Stomach smooth muscle (tissue), 2 donors: ENCODE data around the gene TANC1.

Source experiments
- H3K27ac ChIP-seq: one replicate; pipeline ENCODE4 v1.7.0; 2013; ENCODE audit warnings: mild to moderate bottlenecking, low read length, inconsistent platforms
- H3K27me3 ChIP-seq, 2 donors: one replicate each; pipeline ENCODE4 v1.7.0; 2013; ENCODE audit warnings: low read length in 2 of 2; ENCODE audit not compliant: insufficient read depth in 2 of 2, control insufficient read depth in 1 of 2
- H3K36me3 ChIP-seq, 2 donors: one replicate each; pipeline ENCODE4 v1.7.0; 2013; ENCODE audit warnings: low read length in 2 of 2; ENCODE audit not compliant: control insufficient read depth in 2 of 2, insufficient read depth in 2 of 2
- H3K4me1 ChIP-seq: one replicate; pipeline ENCODE4 v1.7.0; 2013; ENCODE audit warnings: low read length; ENCODE audit not compliant: control insufficient read depth, insufficient read depth
- H3K4me3 ChIP-seq, 2 donors: one replicate each; pipeline ENCODE4 v1.7.0; 2013; ENCODE audit warnings: low read length in 2 of 2
- H3K9ac ChIP-seq, 2 donors: one replicate each; pipeline ENCODE4 v1.7.0; 2013; ENCODE audit warnings: low read length in 2 of 2, mild to moderate bottlenecking in 1 of 2
- H3K9me3 ChIP-seq, 2 donors: one replicate each; pipeline ENCODE4 v1.7.0; 2013; ENCODE audit warnings: low read length in 2 of 2; ENCODE audit not compliant: control insufficient read depth in 2 of 2
- donor health status: healthy.
- donor health status: Pancreatic carcinoma.

Gene TANC1

DNA sequence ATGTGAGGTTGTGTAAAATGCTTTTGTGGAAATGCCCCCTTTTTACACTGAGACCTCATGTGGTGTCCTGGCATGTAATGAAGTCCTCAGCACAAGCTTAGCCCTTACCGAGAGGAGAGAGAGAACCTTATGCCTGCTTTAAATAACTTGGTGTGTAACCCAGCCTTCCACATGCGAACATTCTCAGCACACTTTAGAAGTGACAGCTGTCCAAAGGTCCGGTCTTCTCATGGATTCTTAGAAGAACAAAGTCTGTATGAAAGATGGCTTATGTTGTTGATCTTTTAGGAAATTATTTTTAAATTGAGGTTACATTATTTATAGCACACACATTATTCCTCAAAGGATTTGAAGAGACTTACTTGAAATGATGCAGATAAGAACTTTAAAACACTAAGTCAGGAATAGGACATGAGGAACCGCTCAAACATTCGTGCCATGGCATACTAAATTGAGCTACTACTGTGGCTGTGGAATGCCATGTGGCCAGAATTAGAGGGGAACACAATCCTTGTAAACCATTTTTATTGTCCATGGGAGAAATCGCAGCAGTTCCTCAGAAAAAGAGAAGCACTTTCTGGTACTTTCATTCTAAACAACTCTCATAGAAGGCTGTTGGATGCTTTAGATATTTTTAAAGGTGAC is 238.4 kb downstream of the TANC1 start:
- Histone ChIP-seq H3K4me3 (no peak overlapping the region), H3K36me3 (peaks cover 3 to 15% of the 10 kb centered on the region in 2 donors), H3K4me1 (peaks cover 13% of the 10 kb centered on the region), H3K9ac (no peak overlapping the region), H3K27ac (no peak overlapping the region), H3K9me3 (no peaks in the 10 kb centered on the region), H3K27me3 (no peaks in the 10 kb centered on the region)

- H3K36me3 ChIP-seq: peaks cover 3 to 19% of the 10 kb centered on the region in 2 donors
- H3K9ac ChIP-seq: no peak overlapping the region
- H3K9me3 ChIP-seq: no peaks in the 10 kb centered on the region
- H3K27me3 ChIP-seq: no peaks in the 10 kb centered on the region
- H3K27ac ChIP-seq: no peak overlapping the region
- H3K4me1 ChIP-seq: peaks cover 2% of the 10 kb centered on the region
- H3K4me3 ChIP-seq: no peak overlapping the region
Measured at GRCh38 chr2:159208438-159208837, 240.0 kb downstream of the TANC1 start.

- no peak overlapping the region for H3K4me3 ChIP-seq
- H3K27me3 ChIP-seq: no peaks in the 10 kb centered on the region
- peaks cover 8 to 24% of the 10 kb centered on the region in 2 donors for H3K36me3 ChIP-seq
- no peaks in the 10 kb centered on the region for H3K9me3 ChIP-seq
- H3K4me1 ChIP-seq: peaks cover 2% of the 10 kb centered on the region
- no peak overlapping the region for H3K27ac ChIP-seq
- no peak overlapping the region for H3K9ac ChIP-seq
Measured at GRCh38 chr2:159209341-159210306, 241.2 kb downstream of the TANC1 start.

- Histone ChIP-seq H3K27ac (no peak overlapping the region), H3K9ac (no peak overlapping the region), H3K4me3 (no peak overlapping the region), H3K27me3 (no peaks in the 10 kb centered on the region), H3K36me3 (peaks cover 16 to 21% of the 10 kb centered on the region in 2 donors), H3K4me1 (peaks cover 2% of the 10 kb centered on the region), H3K9me3 (no peaks in the 10 kb centered on the region)
Measured at GRCh38 chr2:159211447-159212396, 243.3 kb downstream of the TANC1 start.

- Histone ChIP-seq H3K27me3 (no peaks in the 10 kb centered on the region), H3K9me3 (no peaks in the 10 kb centered on the region), H3K9ac (no peak overlapping the region), H3K4me3 (no peak overlapping the region), H3K4me1 (peaks cover 2% of the 10 kb centered on the region), H3K36me3 (peaks cover 29 to 34% of the 10 kb centered on the region in 2 donors), H3K27ac (no peak overlapping the region)
Measured at GRCh38 chr2:159213296-159213695, 244.9 kb downstream of the TANC1 start.

- H3K4me3 ChIP-seq: no peak overlapping the region
- peaks cover 34 to 37% of the 10 kb centered on the region in 2 donors for H3K36me3 ChIP-seq
- H3K9ac ChIP-seq: no peak overlapping the region
- H3K9me3 ChIP-seq: no peaks in the 10 kb centered on the region
- H3K27me3 ChIP-seq: no peaks in the 10 kb centered on the region
- peaks cover 2% of the 10 kb centered on the region for H3K4me1 ChIP-seq
- no peak overlapping the region for H3K27ac ChIP-seq
Measured at GRCh38 chr2:159214325-159214865, 246.0 kb downstream of the TANC1 start.

DNA sequence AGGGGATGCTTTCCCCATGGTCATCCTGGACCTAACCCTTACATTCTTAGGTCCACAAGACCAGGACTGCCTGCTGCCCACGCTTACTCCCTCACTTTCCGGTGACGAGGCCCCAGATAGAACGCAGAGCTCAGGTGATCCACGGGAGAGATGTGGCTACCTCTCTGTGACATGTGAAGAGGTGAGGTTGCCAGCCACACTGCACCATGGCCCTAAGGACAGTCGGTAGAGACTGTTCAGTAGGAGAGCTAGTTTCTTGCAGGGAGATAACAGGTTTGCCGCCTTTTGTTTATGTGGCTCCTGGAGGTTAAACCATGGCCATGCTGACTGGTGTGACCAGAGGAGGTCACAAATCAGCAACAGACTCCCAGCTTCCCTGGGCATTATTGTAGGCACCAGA is 246.7 kb downstream of the TANC1 start:
- Histone ChIP-seq H3K27ac (no peak overlapping the region), H3K27me3 (no peaks in the 10 kb centered on the region), H3K4me3 (no peak overlapping the region), H3K9ac (no peak overlapping the region), H3K36me3 (peaks cover 37 to 41% of the 10 kb centered on the region in 2 donors), H3K4me1 (no peaks in the 10 kb centered on the region), H3K9me3 (no peaks in the 10 kb centered on the region)

- Histone ChIP-seq H3K27me3 (no peaks in the 10 kb centered on the region), H3K4me1 (no peaks in the 10 kb centered on the region), H3K27ac (no peak overlapping the region), H3K36me3 (peaks cover 40 to 41% of the 10 kb centered on the region in 2 donors), H3K4me3 (no peak overlapping the region), H3K9me3 (no peaks in the 10 kb centered on the region), H3K9ac (no peak overlapping the region)
Measured at GRCh38 chr2:159217676-159218075, 249.2 kb downstream of the TANC1 start.

GRCh38 chr2:159218389-159218788 is 249.9 kb downstream of the TANC1 start:
- Histone ChIP-seq H3K27ac (no peak overlapping the region), H3K9ac (no peak overlapping the region), H3K36me3 (peaks cover 40 to 41% of the 10 kb centered on the region in 2 donors), H3K4me3 (no peak overlapping the region), H3K4me1 (no peaks in the 10 kb centered on the region), H3K9me3 (no peaks in the 10 kb centered on the region), H3K27me3 (no peaks in the 10 kb centered on the region)

DNA sequence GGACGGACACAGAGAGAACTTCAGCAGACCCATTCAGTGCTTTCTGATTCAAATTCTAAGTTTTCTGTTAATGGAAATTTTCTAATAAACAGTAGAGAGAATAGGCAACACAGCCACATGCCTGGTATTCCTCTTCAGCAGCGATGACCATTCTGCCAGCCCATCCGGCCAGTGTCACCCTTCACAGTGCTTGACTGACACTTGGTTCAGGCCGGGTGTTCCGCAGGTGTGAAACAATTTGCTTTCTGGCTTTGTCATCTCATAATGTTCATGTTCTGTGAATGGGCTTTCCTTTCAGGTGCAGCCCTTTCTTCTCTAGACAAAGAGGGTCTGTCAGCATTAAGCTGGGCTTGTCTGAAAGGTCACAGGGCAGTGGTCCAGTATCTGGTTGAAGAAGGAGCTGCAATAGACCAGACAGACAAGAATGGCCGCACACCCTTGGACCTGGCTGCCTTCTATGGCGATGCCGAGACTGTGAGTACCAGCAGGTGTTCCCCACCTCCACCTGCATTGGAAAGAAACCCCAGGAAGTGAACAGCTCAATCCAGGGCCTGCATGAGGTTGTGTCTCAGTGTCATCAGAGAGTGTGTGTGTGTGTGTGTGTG is 251.1 kb downstream of the TANC1 start:
- no peak overlapping the region for H3K4me3 ChIP-seq
- H3K9me3 ChIP-seq: no peaks in the 10 kb centered on the region
- H3K27me3 ChIP-seq: no peaks in the 10 kb centered on the region
- H3K4me1 ChIP-seq: no peaks in the 10 kb centered on the region
- peaks cover 47 to 48% of the 10 kb centered on the region in 2 donors for H3K36me3 ChIP-seq
- H3K9ac ChIP-seq: no peak overlapping the region
- H3K27ac ChIP-seq: no peak overlapping the region
